Measurements from ENCODE around the gene TULP1. TPM values are rescaled to one million over a fixed set of nuclear protein-coding genes. Genes with fewer than 3 reads are reported as not detected.

The TULP1 gene
- total RNA-seq, 1 experiment from 2014 or later, result not detected

DNA sequence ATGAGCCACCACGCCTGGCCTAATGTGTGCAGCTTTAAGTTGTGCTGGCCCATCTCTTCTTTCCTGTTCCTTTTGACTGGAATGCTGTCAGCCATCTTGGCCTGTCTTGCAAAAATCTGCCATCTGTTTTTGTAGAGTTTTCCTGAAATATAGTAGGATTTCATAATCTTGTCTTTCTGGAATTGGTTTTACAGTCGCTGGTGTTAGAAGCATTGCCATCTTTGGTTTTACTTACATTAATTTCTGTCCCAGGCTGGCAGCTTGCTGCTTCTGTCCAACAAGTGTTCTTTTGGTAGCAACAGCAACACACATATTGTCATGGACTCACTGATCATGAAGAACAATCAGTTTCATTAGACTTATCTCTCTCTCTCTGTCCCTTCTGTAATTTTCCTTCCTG lies 29.1 kb upstream of the TULP1 start:
- no peak for DNase-seq
- Histone ChIP-seq H2BK15ac (ENCODE audit: low read depth, low read length) (no peak overlapping the region), H3K56ac (ENCODE audit: insufficient read length, low read depth, low read length) (no peak overlapping the region), H3K4me1 (ENCODE audit: insufficient read depth, low read length) (no peaks in the 10 kb centered on the region; the same call in 1 of the 2 replicates), H2AFZ (ENCODE audit: low read length) (no peak overlapping the region), H4K91ac (ENCODE audit: insufficient read length, low read depth, low read length) (no peak overlapping the region), H3K9me3 (ENCODE audit: control insufficient read depth, low read depth, low read length) (no peaks in the 10 kb centered on the region), H4K20me1 (ENCODE audit: control insufficient read depth, insufficient read depth, insufficient read length) (no peaks in the 10 kb centered on the region), H3K23ac (ENCODE audit: insufficient read length, low read depth, low read length) (no peak overlapping the region), H2BK12ac (ENCODE audit: insufficient read length, low read depth, low read length) (no peak overlapping the region), H3K23me2 (ENCODE audit: insufficient read length, low read depth, low read length, poor library complexity, severe bottlenecking) (peaks cover 3% of the 10 kb centered on the region), H3K27ac (ENCODE audit: insufficient read length, low read depth, low read length) (no peak overlapping the region), H3K4me2 (ENCODE audit: insufficient read depth, insufficient read length, low read length) (no peak overlapping the region), H3K9ac (ENCODE audit: extremely low read depth, insufficient read length, low read length) (no peak overlapping the region), H3K4ac (ENCODE audit: low read depth, low read length) (no peak overlapping the region), H3K14ac (ENCODE audit: insufficient read depth, low read length) (no peak overlapping the region), H2BK120ac (ENCODE audit: low read depth, low read length, poor library complexity, severe bottlenecking) (no peak overlapping the region), H2AK5ac (ENCODE audit: insufficient read length, low read length) (no peak overlapping the region), H4K8ac (replicated peaks; ENCODE audit: insufficient read length, low read depth, low read length) (no peak overlapping the region), H3K18ac (ENCODE audit: insufficient read length, low read depth, low read length) (no peak overlapping the region), H3K79me1 (ENCODE audit: insufficient read depth, low read depth, low read length, poor library complexity, severe bottlenecking) (no peaks in the 10 kb centered on the region), H3K27me3 (ENCODE audit: insufficient read depth, low read length) (no peaks in the 10 kb centered on the region), H3K79me2 (ENCODE audit: insufficient read depth, low read length) (no peaks in the 10 kb centered on the region), H2BK20ac (ENCODE audit: low read depth, low read length, poor library complexity, severe bottlenecking) (no peak overlapping the region), H4K5ac (ENCODE audit: insufficient read length, low read depth, low read length) (no peak overlapping the region), H3T11ph (ENCODE audit: low read length) (no peak overlapping the region), H2BK5ac (ENCODE audit: insufficient read length, low read length) (no peak overlapping the region)
- H3K9me3 Mint-ChIP-seq, result no peaks in the 10 kb centered on the region
- TF ChIP-seq, protein P1, sequence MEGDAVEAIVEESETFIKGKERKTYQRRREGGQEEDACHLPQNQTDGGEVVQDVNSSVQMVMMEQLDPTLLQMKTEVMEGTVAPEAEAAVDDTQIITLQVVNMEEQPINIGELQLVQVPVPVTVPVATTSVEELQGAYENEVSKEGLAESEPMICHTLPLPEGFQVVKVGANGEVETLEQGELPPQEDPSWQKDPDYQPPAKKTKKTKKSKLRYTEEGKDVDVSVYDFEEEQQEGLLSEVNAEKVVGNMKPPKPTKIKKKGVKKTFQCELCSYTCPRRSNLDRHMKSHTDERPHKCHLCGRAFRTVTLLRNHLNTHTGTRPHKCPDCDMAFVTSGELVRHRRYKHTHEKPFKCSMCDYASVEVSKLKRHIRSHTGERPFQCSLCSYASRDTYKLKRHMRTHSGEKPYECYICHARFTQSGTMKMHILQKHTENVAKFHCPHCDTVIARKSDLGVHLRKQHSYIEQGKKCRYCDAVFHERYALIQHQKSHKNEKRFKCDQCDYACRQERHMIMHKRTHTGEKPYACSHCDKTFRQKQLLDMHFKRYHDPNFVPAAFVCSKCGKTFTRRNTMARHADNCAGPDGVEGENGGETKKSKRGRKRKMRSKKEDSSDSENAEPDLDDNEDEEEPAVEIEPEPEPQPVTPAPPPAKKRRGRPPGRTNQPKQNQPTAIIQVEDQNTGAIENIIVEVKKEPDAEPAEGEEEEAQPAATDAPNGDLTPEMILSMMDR (conservative IDR thresholded peaks at IDR 0.05), result no peak
- peaks cover 19 to 27% of the 10 kb centered on the region in 2 experiments for H3K4me1 Mint-ChIP-seq
- WGBS (ENCODE audit: extremely low coverage, insufficient read length, low lambda C conversion rate), result no CpG with 5 or more reads among the region's 2 CpGs
- H3K4me3 Mint-ChIP-seq, result no peak overlapping the region; a peak in 1 of 5 replicates
- no peaks in the 10 kb centered on the region; the same call in none of the 2 replicates for H3K27me3 Mint-ChIP-seq (ENCODE audit: low read depth)
- H3K27ac Mint-ChIP-seq, result no peak overlapping the region
- H3K36me3 Mint-ChIP-seq (ENCODE audit: insufficient read depth in 1 of 3, low read depth in 3 of 3), result no peaks in the 10 kb centered on the region
